ENCODE data around the gene INPP5A.
"Not testable (repeated sequence)": the region's sequence is repeated elsewhere in the genome, so short reads cannot be mapped to it uniquely, and the experiment has no call there.

INPP5A gene

DNA sequence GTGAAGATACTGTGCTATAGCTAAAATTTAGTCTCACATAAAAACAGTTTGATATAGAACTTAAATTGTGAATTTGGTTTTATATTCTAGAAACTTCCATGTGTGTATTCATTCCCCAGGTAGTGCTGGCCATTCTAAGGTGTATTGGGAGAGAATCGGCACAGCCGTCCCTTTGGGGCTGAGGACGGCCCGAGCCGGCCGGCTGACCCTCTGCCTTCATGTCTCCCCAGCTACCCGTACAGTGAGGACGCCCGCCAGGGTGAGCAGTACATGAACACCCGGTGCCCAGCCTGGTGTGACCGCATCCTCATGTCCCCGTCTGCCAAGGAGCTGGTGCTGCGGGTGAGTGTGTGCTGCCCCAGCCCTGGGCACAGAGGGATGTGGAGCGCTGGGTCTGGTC is 239.9 kb downstream of the INPP5A start:
- no peak for DNase-seq

DNA sequence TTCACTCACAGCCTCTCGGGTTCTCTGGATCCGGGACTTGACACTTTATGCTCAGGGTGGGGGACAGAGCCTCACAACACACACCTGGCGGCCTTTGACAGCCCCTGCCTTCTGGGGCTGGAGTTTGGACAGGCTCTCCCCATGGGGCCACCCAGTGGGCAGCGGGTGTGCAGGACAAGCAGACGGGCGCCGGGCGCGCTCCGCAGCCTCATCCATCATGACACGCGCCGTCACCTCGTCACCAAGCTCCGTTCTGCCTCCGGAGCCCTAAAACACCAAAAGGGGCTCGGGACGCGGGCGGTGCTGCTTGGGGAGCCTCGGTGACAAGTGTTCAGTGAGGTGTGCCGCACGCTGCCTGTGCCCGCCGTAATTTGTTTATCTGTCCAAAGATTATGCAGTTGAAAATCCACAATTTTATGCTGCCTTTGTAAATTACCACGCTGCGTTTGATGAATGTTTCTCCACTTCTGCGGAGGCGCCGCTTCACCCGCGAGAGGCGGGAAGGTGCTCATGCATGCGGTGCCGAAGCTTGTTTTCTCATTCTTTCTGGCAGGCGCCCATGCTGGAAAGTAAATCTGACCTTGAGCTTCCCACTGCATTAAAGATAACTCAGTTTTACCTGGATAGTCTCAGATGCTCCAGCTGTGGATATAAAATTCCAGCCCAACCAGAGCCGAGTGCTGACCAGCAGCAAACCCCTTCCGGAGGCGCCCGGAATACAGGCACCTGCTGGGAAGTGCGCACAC is 242.1 kb downstream of the INPP5A start:
- no peak for DNase-seq

- no peak for DNase-seq
Measured at GRCh38 chr10:132780356-132780755, 242.8 kb downstream of the INPP5A start.

DNA sequence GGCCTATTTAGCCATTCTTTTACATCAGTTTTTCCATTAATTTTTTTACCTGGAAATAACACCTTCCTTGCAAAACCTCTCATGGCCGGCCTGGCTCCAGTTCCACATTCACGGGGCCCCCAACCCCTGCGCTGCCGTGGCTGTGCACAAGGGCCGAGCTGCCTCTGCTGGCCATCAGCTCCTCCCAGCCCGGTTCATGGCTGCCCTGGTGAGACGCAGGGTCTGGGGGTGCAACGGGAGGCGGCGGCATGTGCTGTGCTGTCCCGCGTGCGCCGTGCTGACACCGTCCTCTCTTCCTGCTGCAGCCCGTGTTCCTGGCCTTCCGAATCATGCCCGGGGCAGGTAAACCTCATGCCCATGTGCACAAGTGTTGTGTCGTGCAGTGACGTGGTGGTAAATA is 244.0 kb downstream of the INPP5A start:
- no peak for DNase-seq

- DNase-seq: no peak
Measured at GRCh38 chr10:132783165-132783939, 245.8 kb downstream of the INPP5A start.

GRCh38 chr10:132783940-132784865 is 246.6 kb downstream of the INPP5A start:
- no peak for DNase-seq

GRCh38 chr10:132784866-132785722 is 247.5 kb downstream of the INPP5A start:
- DNase-seq: no peak

DNA sequence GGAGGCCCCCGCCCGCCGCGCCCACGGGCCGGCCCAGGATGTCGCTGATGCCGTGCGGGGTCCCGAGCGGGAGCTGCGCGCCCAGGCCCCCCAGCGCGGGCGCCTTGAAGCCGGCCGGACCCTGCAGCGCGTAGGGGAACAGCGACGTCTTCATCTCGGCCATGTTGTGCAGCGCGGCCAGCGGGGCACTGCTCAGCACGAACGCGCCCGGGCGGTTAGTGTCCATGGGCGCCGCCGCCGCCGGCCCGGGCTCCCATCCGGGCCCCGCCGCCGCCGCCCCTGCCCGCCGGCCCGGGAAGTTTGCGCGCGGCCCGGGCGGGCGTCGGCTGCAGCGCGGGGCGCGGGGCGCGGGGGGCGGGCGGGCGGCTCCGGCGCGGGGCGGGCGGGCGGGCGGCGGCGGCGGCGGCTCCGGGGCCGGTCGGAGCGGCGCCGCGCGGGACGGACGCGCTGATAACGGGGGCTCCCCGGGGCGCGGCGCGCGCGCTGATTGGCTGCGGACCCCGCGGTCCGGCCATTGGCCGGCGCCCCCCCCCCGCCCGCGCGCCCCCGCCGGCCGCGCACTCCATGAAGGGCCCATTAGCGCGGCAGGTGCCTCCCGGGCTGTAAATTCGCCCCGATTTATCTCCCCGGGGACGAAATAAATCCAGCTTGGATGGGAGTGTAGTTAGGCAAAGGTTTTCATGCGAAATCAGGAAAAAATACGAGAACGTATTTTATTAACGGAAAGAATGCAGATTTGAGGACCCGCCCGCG is 248.3 kb downstream of the INPP5A start, which contains the start of gene NKX6-2:
Gene NKX6-2, minus strand, starts transcription at position 425 of the 753 bp plus-strand sequence. Its CDS starts 199 bp downstream, at position 226.
- DNase-seq: no peak

GRCh38 chr10:132786476-132786883 is 248.9 kb downstream of the INPP5A start:
- DNase-seq: no peak

DNA sequence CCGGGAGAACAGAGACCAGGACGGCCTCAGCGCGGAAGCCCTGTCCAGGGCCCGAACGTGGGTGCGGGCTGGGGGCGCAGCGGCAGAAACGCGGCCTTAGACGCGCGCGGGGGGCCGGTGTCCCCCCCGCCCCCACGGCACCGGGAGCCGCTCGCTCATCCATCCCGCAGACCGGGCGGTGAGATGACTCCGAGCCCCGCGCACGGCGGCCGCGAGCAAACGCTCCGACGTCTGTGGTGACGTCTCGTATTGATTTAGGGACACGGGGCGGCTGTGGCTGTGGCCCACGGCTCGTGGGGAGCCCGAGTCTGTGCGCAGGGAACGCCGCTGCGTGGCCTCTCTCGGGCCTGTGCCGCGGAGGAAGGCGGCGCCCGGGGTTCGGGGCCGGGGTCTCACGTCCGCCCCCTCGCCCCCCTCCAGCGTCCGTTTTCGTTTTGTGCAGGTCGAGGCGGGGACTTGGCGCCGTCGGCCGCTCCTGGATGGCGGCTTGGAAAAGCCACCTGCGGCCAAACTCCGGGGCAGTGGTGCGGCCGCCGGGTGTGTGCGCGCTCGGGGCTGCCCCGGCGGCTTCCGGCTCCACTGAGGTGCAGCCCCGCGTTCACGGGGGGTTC is 249.4 kb downstream of the INPP5A start:
- DNase-seq: no peak

- DNase-seq: no peak
Measured at GRCh38 chr10:132787495-132788179, 250.1 kb downstream of the INPP5A start.

GRCh38 chr10:132788180-132788830 is 250.7 kb downstream of the INPP5A start:
- no peak for DNase-seq

GRCh38 chr10:132788831-132789219 is 251.2 kb downstream of the INPP5A start:
- DNase-seq: no peak

DNA sequence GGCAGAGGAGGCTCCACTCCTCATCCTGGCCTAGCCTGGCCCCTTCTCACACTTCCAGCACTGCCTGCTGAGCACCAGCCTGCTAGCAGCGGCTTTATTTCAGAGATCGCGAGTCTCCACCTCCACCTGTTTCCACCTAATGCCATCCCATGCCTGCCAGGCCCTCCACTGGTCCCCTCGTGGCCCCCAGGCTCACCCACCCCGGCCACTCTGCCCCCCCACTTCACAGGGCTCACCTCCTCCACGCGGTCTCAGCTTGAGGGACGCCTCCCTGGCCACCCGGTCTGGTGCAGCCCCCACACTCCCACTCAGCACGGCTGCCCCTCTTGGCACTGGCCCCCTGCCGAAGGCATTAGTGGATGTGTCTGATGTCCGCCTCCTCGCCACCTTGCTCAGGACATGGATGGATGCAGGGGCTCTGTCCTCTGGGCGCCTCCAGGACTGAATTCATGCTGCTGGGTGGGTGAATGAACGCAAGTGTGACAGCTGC is 252.1 kb downstream of the INPP5A start:
- DNase-seq: no peak

DNA sequence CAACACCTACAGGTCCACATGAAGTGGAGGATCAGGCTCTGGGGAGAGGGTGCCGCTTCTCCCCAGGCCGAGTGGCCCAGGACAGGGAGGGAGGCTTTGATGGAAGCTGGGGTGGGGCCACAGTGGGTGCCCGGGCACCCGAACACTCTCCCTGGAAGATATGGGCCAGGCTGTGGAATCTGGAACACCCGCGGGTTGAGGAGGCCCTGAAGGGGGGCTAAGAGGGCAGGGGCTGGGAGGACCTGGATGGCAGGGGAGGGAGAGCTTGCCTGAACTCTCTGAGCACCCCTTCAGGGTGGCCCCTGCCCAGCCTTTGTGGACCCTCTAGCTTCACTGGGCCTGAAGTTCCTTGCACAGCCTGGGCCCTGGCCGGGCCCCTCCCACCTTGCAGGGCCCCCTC is 252.9 kb downstream of the INPP5A start:
- no peak for DNase-seq

DNA sequence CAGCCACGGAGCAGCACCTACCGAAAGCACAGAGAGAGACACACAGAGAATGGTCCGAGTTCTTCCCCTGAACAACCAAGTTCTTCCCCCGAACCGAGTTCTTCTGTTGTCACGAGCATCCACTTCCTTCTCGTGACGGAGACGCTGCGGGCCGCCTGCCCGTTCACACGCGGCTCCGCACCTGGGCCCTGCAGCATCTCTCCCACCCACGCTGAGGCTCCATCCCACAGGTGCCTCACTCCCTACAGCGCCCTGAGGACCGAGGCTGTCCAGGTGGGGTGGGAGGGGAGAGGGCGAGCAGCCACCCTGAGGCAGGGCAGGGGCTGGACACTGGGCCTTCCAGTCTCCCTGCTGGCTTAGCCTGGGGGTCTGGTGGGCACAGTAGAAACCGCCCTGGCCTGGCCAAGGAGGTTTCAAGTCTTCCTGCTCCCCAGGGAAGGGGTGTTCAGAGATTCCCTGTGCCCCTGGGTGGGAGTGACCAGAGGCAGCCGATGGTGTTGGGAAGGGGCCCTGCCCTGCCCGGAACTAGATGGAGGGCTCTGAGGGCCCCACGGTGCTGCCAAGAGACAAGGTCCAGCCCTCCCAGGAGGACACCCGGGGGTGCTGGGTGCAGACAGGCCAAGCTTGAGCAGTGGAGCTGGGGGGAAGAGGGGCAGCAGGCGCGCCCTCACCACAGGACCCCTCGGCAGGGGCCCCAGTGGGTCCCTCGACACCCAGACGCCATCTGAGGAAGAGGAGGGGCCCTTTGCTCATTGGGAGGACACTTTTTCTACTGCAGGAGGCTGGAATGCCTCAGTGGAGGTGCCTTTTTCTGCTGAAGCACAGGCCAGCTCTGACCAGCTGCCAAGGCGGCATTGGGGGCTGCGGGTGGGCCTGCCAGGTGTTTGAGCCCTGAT is 253.6 kb downstream of the INPP5A start:
- DNase-seq: no peak

DNA sequence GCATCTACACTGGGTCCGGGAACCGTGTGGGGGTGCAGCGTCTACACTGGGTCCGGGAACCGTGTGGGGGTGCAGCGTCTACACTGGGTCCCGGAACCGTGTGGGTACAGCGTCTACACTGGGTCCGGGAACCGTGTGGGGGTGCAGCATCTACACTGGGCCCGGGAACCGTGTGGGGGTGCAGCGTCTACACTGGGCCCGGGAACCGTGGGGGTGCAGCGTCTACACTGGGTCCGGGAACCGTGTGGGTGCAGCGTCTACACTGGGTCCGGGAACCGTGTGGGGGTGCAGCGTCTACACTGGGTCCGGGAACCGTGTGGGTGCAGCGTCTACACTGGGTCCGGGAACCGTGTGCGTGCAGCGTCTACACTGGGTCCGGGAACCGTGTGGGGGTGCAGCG is 254.5 kb downstream of the INPP5A start:
- not testable (repeated sequence) for DNase-seq

DNA sequence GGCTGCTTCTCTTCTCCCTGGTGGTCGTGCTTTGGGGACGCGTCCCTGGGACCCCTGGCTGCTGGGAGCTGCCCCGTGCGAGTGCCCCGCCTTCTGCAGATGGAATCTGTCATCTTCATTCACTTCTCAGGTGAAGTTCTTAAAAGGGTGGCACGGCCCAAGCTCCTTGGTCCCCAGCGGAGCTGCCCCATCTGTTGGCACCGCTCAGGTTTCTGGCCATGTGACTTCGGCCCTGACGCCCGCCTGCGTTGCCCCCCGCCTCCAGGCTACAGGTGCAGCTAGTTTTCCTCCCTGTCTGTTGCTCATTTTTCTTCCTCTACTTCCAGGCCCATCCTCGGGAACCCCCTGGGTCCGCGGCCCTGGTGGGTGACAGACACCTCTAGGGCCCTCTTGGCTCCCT is 255.2 kb downstream of the INPP5A start:
- no peak for DNase-seq
